A549 (cell line): ENCODE results near the gene P2RY8. TPM values are rescaled to one million over a fixed set of nuclear protein-coding genes. Genes with fewer than 3 reads are reported as not detected.

Experiments
- ATAC-seq, 2 experiments: fragments of 200-7000 bp in 1 of 2; fragments of >200 bp in 1 of 2; cut with Nextera tagmentation in 1 of 2; cut with Tn5 transposase in 1 of 2; 3 replicates each; pipeline versions ENCODE4 v1.8.0 to v1.9.1; 2018 to 2020; ENCODE audit warnings: mild to moderate bottlenecking in 1 of 2, moderate library complexity in 1 of 2
- CTCF ChIA-PET: fragments of 300-600 bp; sonication (Branson Sonifier 250); formaldehyde crosslinking; extraction: SDS; loops from one replicate; lab custom pipeline; 2021; ENCODE audit warnings: antibody characterized with exemption, inconsistent platforms; lab: Yijun Ruan, JAX
- POLR2A ChIA-PET: fragments of 350-600 bp; formaldehyde crosslinking; extraction: SDS; loops from one replicate; lab custom pipeline; 2021; ENCODE audit warnings: antibody characterized with exemption, inconsistent platforms; lab: Yijun Ruan, JAX
- DNase-seq, 2 experiments: peaks; one replicate each; pipeline versions ENCODE4 v3.0.0 to v3.0.0-alpha.2; 2011 to 2016; ENCODE audit warnings: low read depth in 1 of 2, low spot score in 1 of 2
- FAIRE-seq: peaks from 2 replicates; lab custom pipeline; 2011; peaks lifted over from hg19 to GRCh38; lab: Jason Lieb, UNC
- H3K27ac ChIP-seq, 2 experiments: fragments of >200 bp; sonication (Bioruptor Twin); formaldehyde crosslinking; 3 replicates each; pipeline ENCODE4 v1.5.1; 2016 to 2017
- H3K4me1 ChIP-seq: fragments of >200 bp; sonication (Bioruptor Twin); formaldehyde crosslinking; 3 replicates; pipeline ENCODE4 v1.6.1; 2016
- H3K4me2 ChIP-seq: fragments of >200 bp; sonication (Bioruptor Twin); formaldehyde crosslinking; 3 replicates; pipeline ENCODE4 v1.6.1; 2016
- H3K4me3 ChIP-seq: fragments of >200 bp; sonication (Bioruptor Twin); formaldehyde crosslinking; 3 replicates; pipeline ENCODE4 v1.5.1; 2016
- H3K9me3 ChIP-seq: fragments of >200 bp; sonication (Bioruptor Twin); formaldehyde crosslinking; 3 replicates; pipeline ENCODE4 v1.6.1; 2016
- BHLHE40 ChIP-seq: IDR thresholded peaks from 2 replicates; pipeline ENCODE4 v1.6.1; 2012; ENCODE audit warnings: low read depth, low read length, inconsistent platforms
- EHF ChIP-seq: fragments of 250-450 bp; sonication (Bioruptor Pico); IDR thresholded peaks from 2 replicates; pipeline ENCODE4 v1.5.0; 2020; ENCODE audit warnings: mild to moderate bottlenecking
- ELK1 ChIP-seq: fragments of 150-350 bp; IDR thresholded peaks from 2 replicates; pipeline ENCODE4 v1.6.1; 2014; ENCODE audit warnings: low read depth, mild to moderate bottlenecking, low read length
- EP300 ChIP-seq, 2 experiments: fragments of >200 bp; sonication (Bioruptor Twin); formaldehyde crosslinking; IDR thresholded peaks; 2 replicates in 1 of 2; 3 replicates in 1 of 2; pipeline ENCODE4 v1.6.1; 2016 to 2017
- HMGXB4 ChIP-seq: fragments of 250-450 bp; sonication (Bioruptor Pico); IDR thresholded peaks from 2 replicates; pipeline ENCODE4 v1.5.0; 2021; ENCODE audit warnings: mild to moderate bottlenecking, moderate library complexity, borderline replicate concordance
- JUN ChIP-seq, 2 experiments: fragments of >200 bp; sonication (Bioruptor Twin); formaldehyde crosslinking; IDR thresholded peaks; 2 replicates in 1 of 2; 3 replicates in 1 of 2; pipeline ENCODE4 v1.6.1; 2016 to 2017
- KDM1A ChIP-seq: fragments of 200-600 bp; sonication (generic); IDR thresholded peaks from 2 replicates; pipeline ENCODE4 v1.6.1; 2016; ENCODE audit warnings: low read depth, mild to moderate bottlenecking
- KDM5A ChIP-seq: fragments of 200-600 bp; sonication (generic); IDR thresholded peaks from 2 replicates; pipeline ENCODE4 v1.6.1; 2016; ENCODE audit warnings: antibody characterized with exemption, mild to moderate bottlenecking
- NR3C1 ChIP-seq: fragments of >200 bp; sonication (Bioruptor Twin); formaldehyde crosslinking; IDR thresholded peaks from 3 replicates; pipeline ENCODE4 v1.6.1; 2017
- PHF8 ChIP-seq: fragments of 200-600 bp; sonication (generic); IDR thresholded peaks from 2 replicates; pipeline ENCODE4 v1.6.1; 2016; ENCODE audit warnings: low read depth, mild to moderate bottlenecking, antibody characterized with exemption, moderate library complexity, borderline replicate concordance
- POLR2A ChIP-seq: IDR thresholded peaks from 2 replicates; pipeline ENCODE4 v1.6.1; 2012; ENCODE audit warnings: mild to moderate bottlenecking, low read length
- RARB ChIP-seq: fragments of 250-450 bp; sonication (Bioruptor Pico); IDR thresholded peaks from 2 replicates; pipeline ENCODE4 v1.8.0; 2021; ENCODE audit warnings: mild to moderate bottlenecking, moderate library complexity
- WGBS: methylation state at CpG from one replicate; pipeline ENCODE4 v1.1.6; 2017; ENCODE audit errors: missing lambda C conversion rate; 5-methylcytosine and 5-hydroxymethylcytosine counted together
- polyA plus RNA-seq, 4 experiments: library from polyadenylated mRNA; depleted of rRNA in 3 of 4; stranded (reverse); fragments of >200 nt; fragmentation: RNase III in 1 of 4; extraction: RNeasy Plus Mini Kit Qiagen cat#74134 plus additional on column Dnase treatment in 1 of 4; gene quantifications; 2 replicates in 3 of 4; 3 replicates in 1 of 4; pipeline ENCODE4 v1.2.3, GENCODE V29; 2011 to 2017
- TF ChIP-seq, protein P1 (sequence below): fragments of 200-600 bp; sonication (generic); IDR thresholded peaks from 2 replicates; pipeline ENCODE4 v1.6.1; 2016; ENCODE audit warnings: antibody characterized with exemption, mild to moderate bottlenecking, moderate library complexity
- TF ChIP-seq, protein P2 (sequence below): fragments of 450-650 bp; IDR thresholded peaks from 2 replicates; pipeline ENCODE4 v1.6.1; 2014; ENCODE audit warnings: antibody characterized with exemption

The P2RY8 gene
- polyA plus RNA-seq, 2 of the 4 experiments (the other 2 are of a cell fraction): not detected

- H3K9me3 ChIP-seq: no peaks in the 10 kb centered on the region
- no peak for DNase-seq
- FAIRE-seq: no peak
- TF ChIP-seq EP300 (IDR thresholded peaks at IDR 0.05) (no peak), ELK1 (no peak), POLR2A (no peak), EHF (CRISPR knock-in tag) (no peak), HMGXB4 (CRISPR knock-in tag) (no peak), KDM1A (no peak), RARB (CRISPR knock-in tag) (no peak), PHF8 (no peak), KDM5A (no peak), BHLHE40 (no peak), JUN (IDR thresholded peaks at IDR 0.05) (no peak)
- TF ChIP-seq, protein P1, sequence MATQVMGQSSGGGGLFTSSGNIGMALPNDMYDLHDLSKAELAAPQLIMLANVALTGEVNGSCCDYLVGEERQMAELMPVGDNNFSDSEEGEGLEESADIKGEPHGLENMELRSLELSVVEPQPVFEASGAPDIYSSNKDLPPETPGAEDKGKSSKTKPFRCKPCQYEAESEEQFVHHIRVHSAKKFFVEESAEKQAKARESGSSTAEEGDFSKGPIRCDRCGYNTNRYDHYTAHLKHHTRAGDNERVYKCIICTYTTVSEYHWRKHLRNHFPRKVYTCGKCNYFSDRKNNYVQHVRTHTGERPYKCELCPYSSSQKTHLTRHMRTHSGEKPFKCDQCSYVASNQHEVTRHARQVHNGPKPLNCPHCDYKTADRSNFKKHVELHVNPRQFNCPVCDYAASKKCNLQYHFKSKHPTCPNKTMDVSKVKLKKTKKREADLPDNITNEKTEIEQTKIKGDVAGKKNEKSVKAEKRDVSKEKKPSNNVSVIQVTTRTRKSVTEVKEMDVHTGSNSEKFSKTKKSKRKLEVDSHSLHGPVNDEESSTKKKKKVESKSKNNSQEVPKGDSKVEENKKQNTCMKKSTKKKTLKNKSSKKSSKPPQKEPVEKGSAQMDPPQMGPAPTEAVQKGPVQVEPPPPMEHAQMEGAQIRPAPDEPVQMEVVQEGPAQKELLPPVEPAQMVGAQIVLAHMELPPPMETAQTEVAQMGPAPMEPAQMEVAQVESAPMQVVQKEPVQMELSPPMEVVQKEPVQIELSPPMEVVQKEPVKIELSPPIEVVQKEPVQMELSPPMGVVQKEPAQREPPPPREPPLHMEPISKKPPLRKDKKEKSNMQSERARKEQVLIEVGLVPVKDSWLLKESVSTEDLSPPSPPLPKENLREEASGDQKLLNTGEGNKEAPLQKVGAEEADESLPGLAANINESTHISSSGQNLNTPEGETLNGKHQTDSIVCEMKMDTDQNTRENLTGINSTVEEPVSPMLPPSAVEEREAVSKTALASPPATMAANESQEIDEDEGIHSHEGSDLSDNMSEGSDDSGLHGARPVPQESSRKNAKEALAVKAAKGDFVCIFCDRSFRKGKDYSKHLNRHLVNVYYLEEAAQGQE: no peak
- TF ChIP-seq, protein P2, sequence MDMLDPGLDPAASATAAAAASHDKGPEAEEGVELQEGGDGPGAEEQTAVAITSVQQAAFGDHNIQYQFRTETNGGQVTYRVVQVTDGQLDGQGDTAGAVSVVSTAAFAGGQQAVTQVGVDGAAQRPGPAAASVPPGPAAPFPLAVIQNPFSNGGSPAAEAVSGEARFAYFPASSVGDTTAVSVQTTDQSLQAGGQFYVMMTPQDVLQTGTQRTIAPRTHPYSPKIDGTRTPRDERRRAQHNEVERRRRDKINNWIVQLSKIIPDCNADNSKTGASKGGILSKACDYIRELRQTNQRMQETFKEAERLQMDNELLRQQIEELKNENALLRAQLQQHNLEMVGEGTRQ: no peak
- no peak overlapping the region for H3K27ac ChIP-seq
- no peak overlapping the region for H3K4me2 ChIP-seq
- WGBS: 44% methylated on average over 22 of the region's 22 CpGs
- H3K4me3 ChIP-seq: no peak overlapping the region
- ChIA-PET POLR2A (no interaction called here), CTCF (no interaction called here)
- ATAC-seq: peak; percentile 37 to 59; a peak in 4 of 6 replicates
- peaks cover 10% of the 10 kb centered on the region; the same call in 2 of the 3 replicates for H3K4me1 ChIP-seq
Observed at GRCh38 chrX:1534301-1535168, 2.5 kb downstream of the P2RY8 start.

- ChIA-PET CTCF (no interaction called here), POLR2A (no interaction called here)
- Histone ChIP-seq H3K4me2 (no peak overlapping the region), H3K4me3 (no peak overlapping the region), H3K4me1 (peaks cover 10% of the 10 kb centered on the region; the same call in 2 of the 3 replicates), H3K27ac (no peak overlapping the region), H3K9me3 (no peaks in the 10 kb centered on the region)
- DNase-seq (no peak), FAIRE-seq (no peak), ATAC-seq (no peak)
- WGBS: 29% methylated on average over 4 of the region's 4 CpGs
- TF ChIP-seq NR3C1: no peak
Observed at GRCh38 chrX:1533058-1533457, 3.9 kb downstream of the P2RY8 start.
